GM19193 (cell line): Measurements from ENCODE around the gene DLEU7.
A peak's percentile ranks its signal among the peaks of the same experiment; 100 is the strongest.

ENCODE experiments used
- POLR2A ChIP-seq: IDR thresholded peaks from 4 replicates; pipeline ENCODE4 v1.6.1; 2011; ENCODE audit not compliant: insufficient read depth, insufficient read length; ENCODE audit errors: extremely low read depth

The DLEU7 gene

GRCh38 chr13:50843257-50844083 is at the start of gene DLEU7:
TSS of gene DLEU7 (minus strand) at chr13:50843692. CDS start at chr13:50843646, 46 bp downstream.
- no peak for TF ChIP-seq POLR2A

GRCh38 chr13:50892210-50892944 is 48.9 kb upstream of the DLEU7 start:
- TF ChIP-seq POLR2A, result peak; percentile 50

GRCh38 chr13:50891206-50891605 is 47.7 kb upstream of the DLEU7 start:
- no peak for TF ChIP-seq POLR2A

GRCh38 chr13:50889317-50889716 is 45.8 kb upstream of the DLEU7 start:
- no peak for TF ChIP-seq POLR2A

GRCh38 chr13:50888362-50888761 is 44.9 kb upstream of the DLEU7 start:
- TF ChIP-seq POLR2A, result no peak

GRCh38 chr13:50887151-50887550 is 43.7 kb upstream of the DLEU7 start:
- no peak for TF ChIP-seq POLR2A

GRCh38 chr13:50884265-50884664 is 40.8 kb upstream of the DLEU7 start:
- no peak for TF ChIP-seq POLR2A

- TF ChIP-seq POLR2A, result no peak
Measured at GRCh38 chr13:50883728-50884127, 40.2 kb upstream of the DLEU7 start.

GRCh38 chr13:50882816-50883435 is 39.4 kb upstream of the DLEU7 start:
- no peak for TF ChIP-seq POLR2A

GRCh38 chr13:50873991-50874390 is 30.5 kb upstream of the DLEU7 start:
- no peak for TF ChIP-seq POLR2A

GRCh38 chr13:50873467-50873866 is 30.0 kb upstream of the DLEU7 start:
- TF ChIP-seq POLR2A, result no peak

- TF ChIP-seq POLR2A, result no peak
Measured at GRCh38 chr13:50871405-50871804, 27.9 kb upstream of the DLEU7 start.

- no peak for TF ChIP-seq POLR2A
Measured at GRCh38 chr13:50867637-50867945, 24.1 kb upstream of the DLEU7 start.

- TF ChIP-seq POLR2A, result no peak
Measured at GRCh38 chr13:50866817-50867636, 23.5 kb upstream of the DLEU7 start.

- no peak for TF ChIP-seq POLR2A
Measured at GRCh38 chr13:50864492-50864891, 21.0 kb upstream of the DLEU7 start.
